Hepatic stellate cell (primary cell): ENCODE results near the gene LRRC23.
A peak's percentile ranks its signal among the peaks of the same experiment; 100 is the strongest.

ENCODE experiments used
- DNase-seq: peaks from one replicate; pipeline ENCODE4 v3.0.0; 2011; ENCODE audit warnings: low spot score

Gene LRRC23

GRCh38 chr12:6943722-6944380 is 39.2 kb downstream of the LRRC23 start, which contains the start of the genes C12orf57 and RNU7-1:
C12orf57 (plus strand) TSS chr12:6944022; CDS start chr12:6944122, 100 bp downstream.
RNU7-1 (plus strand) TSS chr12:6943816.
- DNase-seq = peak; percentile 85

GRCh38 chr12:6944381-6945186 is 40.0 kb downstream of the LRRC23 start:
- DNase-seq = peak; percentile 93

GRCh38 chr12:6945613-6946012 is 41.0 kb downstream of the LRRC23 start:
- DNase-seq = no peak

GRCh38 chr12:6946033-6946919 is 41.7 kb downstream of the LRRC23 start:
- no peak for DNase-seq

GRCh38 chr12:6946920-6947374 is 42.3 kb downstream of the LRRC23 start:
- DNase-seq = no peak

- DNase-seq = no peak
Observed at GRCh38 chr12:6947615-6948014, 43.0 kb downstream of the LRRC23 start.

GRCh38 chr12:6948873-6949594 is 44.4 kb downstream of the LRRC23 start:
- DNase-seq = no peak

GRCh38 chr12:6950401-6950801 is 45.8 kb downstream of the LRRC23 start:
- DNase-seq = no peak

GRCh38 chr12:6950811-6951540 is 46.4 kb downstream of the LRRC23 start, which contains the start of gene PTPN6:
PTPN6 (plus strand) TSS chr12:6951356; CDS start chr12:6951513, 157 bp downstream.
- DNase-seq = no peak

GRCh38 chr12:6951551-6952120 is 47.0 kb downstream of the LRRC23 start:
- DNase-seq = no peak

GRCh38 chr12:6952121-6952862 is 47.7 kb downstream of the LRRC23 start:
- no peak for DNase-seq

- DNase-seq = no peak
Observed at GRCh38 chr12:6952863-6953441, 48.3 kb downstream of the LRRC23 start.

- DNase-seq = no peak
Observed at GRCh38 chr12:6953442-6954315, 49.1 kb downstream of the LRRC23 start.

- no peak for DNase-seq
Observed at GRCh38 chr12:6954316-6955107, 49.9 kb downstream of the LRRC23 start.

- no peak for DNase-seq
Observed at GRCh38 chr12:6955108-6956020, 50.7 kb downstream of the LRRC23 start.

- DNase-seq = no peak
Observed at GRCh38 chr12:6956021-6956727, 51.6 kb downstream of the LRRC23 start.
